DMS79 treated with DMSO at 0.1 percent for 48 hours (cell line): ENCODE measurements around the gene PRR13.
A peak's percentile ranks its signal among the peaks of the same experiment; 100 is the strongest.
"Not testable (repeated sequence)": the region's sequence is repeated elsewhere in the genome, so short reads cannot be mapped to it uniquely, and the experiment has no call there.

ENCODE experiments used
- DNase-seq: peaks from one replicate; lab custom pipeline; 2025; lab: John Stamatoyannopoulos, UW

Gene PRR13, protein sequence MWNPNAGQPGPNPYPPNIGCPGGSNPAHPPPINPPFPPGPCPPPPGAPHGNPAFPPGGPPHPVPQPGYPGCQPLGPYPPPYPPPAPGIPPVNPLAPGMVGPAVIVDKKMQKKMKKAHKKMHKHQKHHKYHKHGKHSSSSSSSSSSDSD

GRCh38 chr12:53441040-53441833, at the start of gene PRR13:
Gene PRR13 (plus strand): TSS chr12:53441734. CDS start chr12:53442715, 981 bp downstream.
- DNase-seq = peak; percentile 88

DNA sequence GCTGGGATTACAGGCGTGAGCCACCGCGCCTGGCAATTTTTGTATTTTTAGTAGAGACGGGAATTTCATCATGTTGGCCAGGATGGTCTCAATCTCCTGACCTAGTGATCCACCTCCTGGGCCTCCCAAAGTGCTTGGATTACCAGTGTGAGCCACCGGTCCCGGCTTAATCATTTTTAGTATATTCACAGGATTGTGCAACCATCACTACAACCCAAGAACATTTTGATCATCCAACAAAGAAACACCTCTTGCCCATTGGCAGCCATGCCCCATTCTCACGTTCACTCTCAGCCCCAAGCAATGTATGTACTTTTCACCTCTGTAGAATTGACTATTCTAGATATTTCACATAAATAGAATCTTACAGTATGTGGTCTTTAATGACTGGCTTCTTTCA, 41.6 kb upstream of the PRR13 start:
- no peak for DNase-seq

GRCh38 chr12:53402351-53402750, 39.2 kb upstream of the PRR13 start:
- not testable (repeated sequence) for DNase-seq

GRCh38 chr12:53402871-53403270, 38.7 kb upstream of the PRR13 start:
- DNase-seq = no peak

DNA sequence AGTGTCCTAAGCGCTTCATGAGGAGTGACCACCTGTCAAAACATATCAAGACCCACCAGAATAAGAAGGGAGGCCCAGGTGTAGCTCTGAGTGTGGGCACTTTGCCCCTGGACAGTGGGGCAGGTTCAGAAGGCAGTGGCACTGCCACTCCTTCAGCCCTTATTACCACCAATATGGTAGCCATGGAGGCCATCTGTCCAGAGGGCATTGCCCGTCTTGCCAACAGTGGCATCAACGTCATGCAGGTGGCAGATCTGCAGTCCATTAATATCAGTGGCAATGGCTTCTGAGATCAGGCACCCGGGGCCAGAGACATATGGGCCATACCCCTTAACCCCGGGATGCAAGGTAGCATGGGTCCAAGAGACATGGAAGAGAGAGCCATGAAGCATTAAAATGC, 30.6 kb upstream of the PRR13 start:
- DNase-seq = no peak

- no peak for DNase-seq
These were observed 27.9 kb upstream of the PRR13 start for GRCh38 chr12:53413485-53414204.

GRCh38 chr12:53414756-53415417, 26.6 kb upstream of the PRR13 start:
- DNase-seq = no peak

DNA sequence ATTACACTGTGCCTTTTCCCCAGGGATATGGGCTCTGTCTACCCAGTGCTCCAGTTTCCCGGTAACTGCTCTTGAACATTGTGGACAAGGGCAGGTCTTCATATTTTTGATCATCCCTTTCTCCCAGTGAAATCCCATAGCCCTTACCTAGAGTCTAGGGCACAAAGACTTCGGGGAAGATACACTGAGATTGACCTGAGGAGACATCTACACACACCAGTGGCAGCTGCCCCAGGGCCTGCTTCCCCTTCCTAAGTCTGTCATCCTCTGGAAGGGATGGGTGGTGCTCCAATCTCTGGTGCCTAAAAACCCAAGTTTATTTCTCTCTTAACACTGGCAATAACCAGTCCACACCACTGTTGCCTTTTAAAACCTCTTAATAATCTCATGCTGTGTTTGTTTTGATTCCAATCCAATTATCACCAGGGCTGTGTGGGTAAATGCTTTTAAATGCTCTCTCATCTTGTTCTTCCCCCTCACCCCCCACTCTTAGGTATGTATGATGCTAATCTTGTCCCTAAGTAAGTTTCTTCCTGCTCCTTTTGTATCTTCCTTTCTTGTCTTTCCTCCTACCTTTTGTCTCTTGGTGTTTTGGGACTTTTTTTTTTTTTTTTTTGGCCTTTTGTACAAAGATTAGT, 25.7 kb upstream of the PRR13 start:
- not testable (repeated sequence) for DNase-seq

DNA sequence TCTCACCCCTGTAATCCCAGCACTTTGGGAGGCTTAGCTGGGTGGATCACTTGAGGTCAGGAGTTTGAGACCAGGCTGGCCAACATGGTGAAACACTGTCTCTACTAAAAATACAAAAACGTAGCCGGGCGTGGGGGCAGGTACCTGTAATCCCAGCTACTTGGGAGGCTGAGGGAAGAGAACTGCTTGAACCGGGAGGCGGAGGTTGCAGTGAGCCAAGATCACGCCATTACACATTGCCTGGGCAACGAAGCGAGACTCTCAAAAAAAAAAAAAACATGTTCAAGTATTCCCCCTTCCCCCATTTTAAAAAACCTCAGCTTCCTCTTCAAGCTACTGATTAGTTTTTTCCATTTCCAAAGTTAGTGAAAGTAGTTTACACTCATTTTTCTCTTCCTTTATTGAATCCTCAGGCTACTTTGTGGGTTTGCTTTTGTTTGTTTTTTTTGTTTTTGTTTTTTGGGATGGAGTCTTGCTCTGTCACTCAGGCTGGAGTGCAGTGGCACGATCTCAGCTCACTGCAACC, 24.2 kb upstream of the PRR13 start:
- not testable (repeated sequence) for DNase-seq

DNA sequence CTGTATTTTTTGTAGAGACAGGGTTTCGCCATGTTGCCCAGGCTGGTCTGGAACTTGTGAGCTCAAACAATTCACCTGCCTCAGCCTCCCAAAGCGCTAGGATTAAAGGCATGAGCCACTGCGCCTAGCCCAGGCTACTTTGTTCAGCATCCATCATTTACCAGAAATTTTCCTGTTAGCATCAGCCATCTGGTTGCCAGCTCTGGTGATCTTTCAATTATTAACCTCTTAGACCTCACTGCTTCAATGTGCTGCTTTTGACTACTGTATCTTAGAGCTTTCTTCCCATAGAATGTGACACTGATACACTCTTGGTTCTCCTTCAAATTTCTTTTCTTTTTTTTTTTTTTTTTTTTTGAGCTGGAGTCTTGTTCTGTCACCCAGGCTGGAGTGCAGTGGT, 23.3 kb upstream of the PRR13 start:
- DNase-seq = no peak

GRCh38 chr12:53419756-53420155, 21.8 kb upstream of the PRR13 start:
- no peak for DNase-seq

- DNase-seq = not testable (repeated sequence)
These were observed 19.3 kb upstream of the PRR13 start for GRCh38 chr12:53422247-53422646.

DNA sequence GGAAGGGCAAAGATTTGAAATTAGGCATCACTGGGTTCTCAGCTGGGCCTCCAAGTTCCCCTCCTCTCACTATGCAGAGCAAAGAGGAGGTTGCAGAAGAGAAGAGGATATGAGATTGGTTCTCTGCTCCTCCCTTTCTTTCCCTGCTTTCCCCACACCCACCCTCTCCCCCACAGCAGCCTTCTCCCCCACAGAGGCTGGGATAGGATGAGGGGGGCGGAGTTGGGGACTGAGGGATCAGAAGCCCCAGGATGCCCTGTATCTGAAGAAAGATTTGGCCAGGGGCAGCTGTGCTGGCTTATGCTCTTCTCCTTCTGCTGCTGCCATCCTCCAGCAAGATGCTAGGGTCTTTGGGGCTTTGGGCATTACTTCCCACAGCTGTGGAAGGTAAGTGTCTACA, 17.9 kb upstream of the PRR13 start, which contains the start of gene AMHR2:
TSS of gene AMHR2 (plus strand) at position 259 of the 400 bp plus-strand sequence. CDS start at position 339, 80 bp downstream.
- DNase-seq = no peak

GRCh38 chr12:53424626-53425514, 16.7 kb upstream of the PRR13 start:
- no peak for DNase-seq

- DNase-seq = no peak
These were observed 15.9 kb upstream of the PRR13 start for GRCh38 chr12:53425515-53426150.

GRCh38 chr12:53427905-53428594, 13.5 kb upstream of the PRR13 start:
- DNase-seq = no peak

DNA sequence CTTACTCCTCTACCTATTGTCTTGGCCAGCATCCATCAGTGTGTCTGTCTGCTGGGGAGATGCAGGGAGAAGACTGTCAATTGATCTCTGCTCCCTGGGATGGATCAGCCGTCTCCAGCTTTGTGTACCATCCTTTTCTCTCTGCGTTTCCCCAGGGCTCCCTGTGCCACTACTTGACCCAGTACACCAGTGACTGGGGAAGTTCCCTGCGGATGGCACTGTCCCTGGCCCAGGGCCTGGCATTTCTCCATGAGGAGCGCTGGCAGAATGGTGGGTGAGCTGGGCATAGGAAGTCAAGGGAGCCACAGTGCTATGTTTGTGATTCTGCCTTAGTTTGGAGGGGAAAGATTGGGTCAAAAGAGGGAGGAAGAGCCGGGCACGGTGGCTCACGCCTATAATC, 12.8 kb upstream of the PRR13 start:
- no peak for DNase-seq

GRCh38 chr12:53430116-53430515, 11.4 kb upstream of the PRR13 start:
- DNase-seq = no peak

- no peak for DNase-seq
These were observed 10.3 kb upstream of the PRR13 start for GRCh38 chr12:53431187-53431586.
